ENCODE results near the gene POLR1B. TPM values are rescaled to one million over a fixed set of nuclear protein-coding genes. Genes with fewer than 3 reads are reported as not detected.

POLR1B gene
- total RNA-seq, 1 donor from 2014 or later: 26.8 TPM

- no peak overlapping the region for H3K27ac Mint-ChIP-seq (ENCODE audit: unreplicated experiment)
- H2AFZ ChIP-seq (ENCODE audit: low read depth, low read length): no peak overlapping the region
These were observed 81.9 kb downstream of the POLR1B start for GRCh38 chr2:112623913-112624777.

GRCh38 chr2:112625474-112626114 lies 83.3 kb downstream of the POLR1B start:
- Histone ChIP-seq H3K4me1 (ENCODE audit: insufficient read depth, low read length) (peaks cover 74% of the 10 kb centered on the region), H2AFZ (ENCODE audit: low read depth, low read length) (no peak overlapping the region), H3K9me3 (ENCODE audit: insufficient read depth, low read depth, low read length) (no peaks in the 10 kb centered on the region), H3K27me3 (ENCODE audit: insufficient read depth, low read length) (no peaks in the 10 kb centered on the region), H3K4me2 (ENCODE audit: low read length) (peak overlapping the region; percentile 86), H3K4me3 (ENCODE audit: insufficient read depth, low read depth, low read length) (no peak overlapping the region), H3K9ac (ENCODE audit: low read length) (peak overlapping the region; percentile 3), H3K27ac (ENCODE audit: low read depth, low read length) (peak overlapping the region; percentile 90), H3K36me3 (ENCODE audit: insufficient read depth, low read length) (no peaks in the 10 kb centered on the region), H4K20me1 (ENCODE audit: insufficient read depth, low read length) (no peaks in the 10 kb centered on the region), H3K79me2 (ENCODE audit: insufficient read depth, low read length) (no peaks in the 10 kb centered on the region)
- Mint-ChIP-seq H3K27me3 (ENCODE audit: low read depth, unreplicated experiment) (no peaks in the 10 kb centered on the region), H3K9me3 (ENCODE audit: unreplicated experiment) (no peaks in the 10 kb centered on the region), H3K27ac (ENCODE audit: unreplicated experiment) (peak overlapping the region; percentile 34), H3K36me3 (ENCODE audit: low read depth, unreplicated experiment) (no peaks in the 10 kb centered on the region), H3K4me3 (ENCODE audit: unreplicated experiment) (no peak overlapping the region), H3K4me1 (ENCODE audit: low read depth, unreplicated experiment) (peaks cover 49% of the 10 kb centered on the region)
- no peak for DNase-seq (ENCODE audit: low read depth)
- no peak for FAIRE-seq
- TF ChIP-seq CTCF (IDR thresholded peaks at IDR 0.05; ENCODE audit: insufficient read depth, low read depth, low read length): no peak
- TF ChIP-seq EZH2 (IDR thresholded peaks at IDR 0.05; ENCODE audit: insufficient read depth, low read length): no peak

More at GRCh38 chr2:112623913-112624777, 81.9 kb downstream of the POLR1B start:
- DNase-seq (ENCODE audit: low read depth) (peak; percentile 81), FAIRE-seq (no peak)
- peaks cover 41% of the 10 kb centered on the region for H3K4me1 Mint-ChIP-seq (ENCODE audit: low read depth, unreplicated experiment)
- no peaks in the 10 kb centered on the region for H3K36me3 Mint-ChIP-seq (ENCODE audit: low read depth, unreplicated experiment)
- no peak overlapping the region for H3K4me3 Mint-ChIP-seq (ENCODE audit: unreplicated experiment)
- H3K27me3 Mint-ChIP-seq (ENCODE audit: low read depth, unreplicated experiment): no peaks in the 10 kb centered on the region
- no peaks in the 10 kb centered on the region for H3K9me3 Mint-ChIP-seq (ENCODE audit: unreplicated experiment)
- Histone ChIP-seq H3K27ac (ENCODE audit: low read depth, low read length) (peak overlapping the region; percentile 10), H3K36me3 (ENCODE audit: insufficient read depth, low read length) (no peaks in the 10 kb centered on the region), H3K27me3 (ENCODE audit: insufficient read depth, low read length) (no peaks in the 10 kb centered on the region), H3K4me2 (ENCODE audit: low read length) (peak overlapping the region; percentile 42), H3K4me1 (ENCODE audit: insufficient read depth, low read length) (peaks cover 63% of the 10 kb centered on the region), H3K79me2 (ENCODE audit: insufficient read depth, low read length) (no peaks in the 10 kb centered on the region), H3K9ac (ENCODE audit: low read length) (no peak overlapping the region), H4K20me1 (ENCODE audit: insufficient read depth, low read length) (no peaks in the 10 kb centered on the region), H3K4me3 (ENCODE audit: insufficient read depth, low read depth, low read length) (no peak overlapping the region), H3K9me3 (ENCODE audit: insufficient read depth, low read depth, low read length) (no peaks in the 10 kb centered on the region)
- TF ChIP-seq EZH2 (IDR thresholded peaks at IDR 0.05; ENCODE audit: insufficient read depth, low read length): no peak
- no peak for TF ChIP-seq CTCF (IDR thresholded peaks at IDR 0.05; ENCODE audit: insufficient read depth, low read depth, low read length)

All from astrocyte (in vitro differentiated cells and primary cell).